ENCODE data around the gene AUH.

The AUH gene

DNA sequence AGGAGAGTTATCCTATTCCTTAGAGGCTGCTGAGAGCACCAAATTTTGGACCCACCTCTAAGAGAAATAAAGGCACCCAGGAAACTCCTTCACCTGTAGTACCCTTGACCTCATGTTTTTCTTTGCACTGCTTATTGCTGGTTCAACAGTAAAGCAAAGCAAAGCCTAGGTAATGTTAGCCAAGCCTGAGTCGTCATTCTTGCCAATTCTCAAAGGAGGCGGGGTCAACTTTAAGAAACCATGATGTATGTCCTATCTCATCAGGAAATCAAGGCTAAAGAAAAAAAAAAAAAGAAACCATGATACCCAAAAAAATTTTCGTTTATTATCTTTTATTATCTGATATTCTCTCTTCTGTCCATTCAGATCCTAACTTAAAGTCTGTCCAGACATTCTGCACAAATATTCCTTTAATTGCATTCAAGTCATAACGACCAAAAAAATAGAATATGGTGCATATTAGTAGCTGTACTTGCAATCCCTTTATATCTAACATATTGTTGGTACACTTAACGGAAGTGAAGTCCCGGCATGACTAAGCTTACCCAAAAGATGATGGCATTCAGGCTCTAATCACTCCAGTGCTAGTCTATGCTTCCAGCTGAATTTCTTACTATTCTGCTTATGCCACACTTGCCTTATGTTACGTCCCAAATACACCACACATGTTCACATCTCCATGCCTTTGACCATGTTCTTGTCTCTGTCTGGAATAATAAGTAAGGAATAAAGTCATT lies 1.8 kb downstream of the AUH start:
- TF ChIP-seq ELF4 (IDR thresholded peaks at IDR 0.05) (no peak), ARNT (IDR thresholded peaks at IDR 0.05) (no peak), LEF1 (IDR thresholded peaks at IDR 0.05; ENCODE audit: borderline replicate concordance) (no peak), SUZ12 (IDR thresholded peaks at IDR 0.05) (no peak), CTBP1 (IDR thresholded peaks at IDR 0.05; ENCODE audit: borderline replicate concordance) (no peak), FOXA1 (IDR thresholded peaks at IDR 0.05) (no peak), HDGF (IDR thresholded peaks at IDR 0.05; ENCODE audit: borderline replicate concordance) (no peak)
- TF ChIP-seq, protein P1, sequence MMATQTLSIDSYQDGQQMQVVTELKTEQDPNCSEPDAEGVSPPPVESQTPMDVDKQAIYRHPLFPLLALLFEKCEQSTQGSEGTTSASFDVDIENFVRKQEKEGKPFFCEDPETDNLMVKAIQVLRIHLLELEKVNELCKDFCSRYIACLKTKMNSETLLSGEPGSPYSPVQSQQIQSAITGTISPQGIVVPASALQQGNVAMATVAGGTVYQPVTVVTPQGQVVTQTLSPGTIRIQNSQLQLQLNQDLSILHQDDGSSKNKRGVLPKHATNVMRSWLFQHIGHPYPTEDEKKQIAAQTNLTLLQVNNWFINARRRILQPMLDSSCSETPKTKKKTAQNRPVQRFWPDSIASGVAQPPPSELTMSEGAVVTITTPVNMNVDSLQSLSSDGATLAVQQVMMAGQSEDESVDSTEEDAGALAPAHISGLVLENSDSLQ (IDR thresholded peaks at IDR 0.05): no peak
- DNase-seq (ENCODE audit: extremely low spot score): no peak
- POLR2A ChIA-PET: interaction anchor here (1.6 kb wide), 1 partner anchor 162 kb away, joined by 4 read pairs; no protein-coding TSS in a partner anchor
- CTCF ChIA-PET: no interaction called here

DNA sequence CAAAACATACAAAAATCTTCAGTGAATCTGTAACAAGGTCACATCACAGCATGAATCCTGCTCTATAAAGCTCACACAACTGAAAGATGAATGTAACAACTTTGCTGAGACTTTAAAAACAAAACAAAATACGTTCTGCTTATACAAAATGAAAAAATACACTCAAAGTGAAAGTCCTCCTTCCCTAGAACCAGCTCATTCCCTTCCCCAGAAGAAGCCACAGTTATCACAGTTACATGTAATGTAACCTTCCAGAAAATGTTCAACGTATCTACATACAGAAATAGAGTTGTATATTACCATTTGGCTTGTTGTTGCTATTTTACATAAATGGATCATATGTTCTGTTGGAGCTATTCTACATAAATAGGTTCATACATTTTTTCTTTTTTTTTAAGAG lies 2.6 kb downstream of the AUH start:
- CTCF ChIA-PET: interaction anchor here (0.6 kb wide), 1 partner anchor 457 kb away, joined by 3 read pairs; no protein-coding TSS in a partner anchor
- POLR2A ChIA-PET: no interaction called here
- TF ChIP-seq CTBP1 (IDR thresholded peaks at IDR 0.05; ENCODE audit: borderline replicate concordance) (no peak), LEF1 (IDR thresholded peaks at IDR 0.05; ENCODE audit: borderline replicate concordance) (no peak), FOXA1 (IDR thresholded peaks at IDR 0.05) (no peak), FOXM1 (IDR thresholded peaks at IDR 0.05; ENCODE audit: borderline replicate concordance) (no peak), SUZ12 (IDR thresholded peaks at IDR 0.05) (no peak), HDGF (IDR thresholded peaks at IDR 0.05; ENCODE audit: borderline replicate concordance) (no peak), FOXK2 (IDR thresholded peaks at IDR 0.05) (no peak), ZNF384 (IDR thresholded peaks at IDR 0.05) (no peak), BHLHE40 (IDR thresholded peaks at IDR 0.05; ENCODE audit: borderline replicate concordance) (no peak), ARNT (IDR thresholded peaks at IDR 0.05) (no peak), ELF4 (IDR thresholded peaks at IDR 0.05) (no peak), SP1 (IDR thresholded peaks at IDR 0.05) (no peak)
- TF ChIP-seq, protein P1 (IDR thresholded peaks at IDR 0.05): no peak
- DNase-seq (ENCODE audit: extremely low spot score): no peak

DNA sequence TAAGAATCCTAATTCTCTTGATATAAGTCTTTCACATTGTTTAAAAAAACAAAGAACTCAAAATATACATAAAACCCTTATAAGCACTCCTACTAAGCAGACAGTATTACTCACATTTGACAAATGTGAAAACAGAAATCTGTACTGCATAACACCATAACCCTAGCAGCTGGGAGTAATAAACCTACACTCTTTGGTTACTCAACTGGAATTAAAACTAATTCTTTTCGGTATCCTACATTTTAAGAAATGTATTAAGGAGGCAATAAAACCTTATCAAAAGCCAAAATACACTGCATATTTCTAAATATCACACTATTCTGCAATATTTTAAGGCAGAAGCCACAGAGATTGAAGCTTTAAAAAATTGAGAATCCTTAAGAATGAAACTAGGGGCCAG lies 6.8 kb downstream of the AUH start:
- no peak for DNase-seq (ENCODE audit: extremely low spot score)
- ChIA-PET CTCF (no interaction called here), POLR2A (no interaction called here)
- TF ChIP-seq ARNT (IDR thresholded peaks at IDR 0.05) (no peak), FOXK2 (IDR thresholded peaks at IDR 0.05) (no peak), SUZ12 (IDR thresholded peaks at IDR 0.05) (no peak), NFRKB (IDR thresholded peaks at IDR 0.05) (no peak), LEF1 (IDR thresholded peaks at IDR 0.05; ENCODE audit: borderline replicate concordance) (no peak), ZNF384 (IDR thresholded peaks at IDR 0.05) (no peak), TARDBP (IDR thresholded peaks at IDR 0.05) (no peak), L3MBTL2 (conservative IDR thresholded peaks at IDR 0.05) (no peak), BHLHE40 (IDR thresholded peaks at IDR 0.05; ENCODE audit: borderline replicate concordance) (no peak), FOXA1 (IDR thresholded peaks at IDR 0.05) (no peak), CTBP1 (IDR thresholded peaks at IDR 0.05; ENCODE audit: borderline replicate concordance) (no peak), SP1 (IDR thresholded peaks at IDR 0.05) (no peak), HDGF (IDR thresholded peaks at IDR 0.05; ENCODE audit: borderline replicate concordance) (no peak), ELF4 (IDR thresholded peaks at IDR 0.05) (no peak), FOXM1 (IDR thresholded peaks at IDR 0.05; ENCODE audit: borderline replicate concordance) (no peak)
- TF ChIP-seq, protein P1 (IDR thresholded peaks at IDR 0.05): no peak

DNA sequence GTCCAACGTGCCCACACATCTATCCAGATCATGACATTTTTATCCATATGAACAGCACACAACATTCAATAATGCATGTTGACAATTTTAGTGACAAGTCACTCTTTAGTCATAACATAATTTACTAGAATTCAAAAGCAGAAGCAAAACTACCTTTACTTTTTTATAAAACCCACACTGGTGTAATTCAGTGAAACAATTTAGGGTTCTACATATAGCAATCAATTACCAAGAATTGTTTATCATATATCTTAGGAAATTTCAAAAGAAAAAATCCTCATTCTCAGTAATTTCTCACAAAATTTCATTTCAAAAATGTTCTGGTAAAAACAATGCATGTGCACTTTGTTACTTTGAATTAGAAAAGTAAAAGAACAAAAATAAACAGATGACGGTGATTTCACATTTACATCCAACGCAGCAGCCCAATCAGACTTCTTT lies 12.6 kb downstream of the AUH start:
- TF ChIP-seq ELF4 (IDR thresholded peaks at IDR 0.05) (no peak), NFRKB (IDR thresholded peaks at IDR 0.05) (no peak), FOXK2 (IDR thresholded peaks at IDR 0.05) (no peak), FOXM1 (IDR thresholded peaks at IDR 0.05; ENCODE audit: borderline replicate concordance) (no peak), SP1 (IDR thresholded peaks at IDR 0.05) (no peak), FOXA1 (IDR thresholded peaks at IDR 0.05) (no peak), L3MBTL2 (conservative IDR thresholded peaks at IDR 0.05) (no peak), CTBP1 (IDR thresholded peaks at IDR 0.05; ENCODE audit: borderline replicate concordance) (no peak), LEF1 (IDR thresholded peaks at IDR 0.05; ENCODE audit: borderline replicate concordance) (no peak), SUZ12 (IDR thresholded peaks at IDR 0.05) (no peak), TARDBP (IDR thresholded peaks at IDR 0.05) (no peak), ZNF384 (IDR thresholded peaks at IDR 0.05) (no peak), BHLHE40 (IDR thresholded peaks at IDR 0.05; ENCODE audit: borderline replicate concordance) (no peak), ARNT (IDR thresholded peaks at IDR 0.05) (no peak), HDGF (IDR thresholded peaks at IDR 0.05; ENCODE audit: borderline replicate concordance) (no peak)
- TF ChIP-seq, protein P1 (IDR thresholded peaks at IDR 0.05): no peak
- POLR2A ChIA-PET: no interaction called here
- no peak for DNase-seq (ENCODE audit: extremely low spot score)
- CTCF ChIA-PET: no interaction called here

DNA sequence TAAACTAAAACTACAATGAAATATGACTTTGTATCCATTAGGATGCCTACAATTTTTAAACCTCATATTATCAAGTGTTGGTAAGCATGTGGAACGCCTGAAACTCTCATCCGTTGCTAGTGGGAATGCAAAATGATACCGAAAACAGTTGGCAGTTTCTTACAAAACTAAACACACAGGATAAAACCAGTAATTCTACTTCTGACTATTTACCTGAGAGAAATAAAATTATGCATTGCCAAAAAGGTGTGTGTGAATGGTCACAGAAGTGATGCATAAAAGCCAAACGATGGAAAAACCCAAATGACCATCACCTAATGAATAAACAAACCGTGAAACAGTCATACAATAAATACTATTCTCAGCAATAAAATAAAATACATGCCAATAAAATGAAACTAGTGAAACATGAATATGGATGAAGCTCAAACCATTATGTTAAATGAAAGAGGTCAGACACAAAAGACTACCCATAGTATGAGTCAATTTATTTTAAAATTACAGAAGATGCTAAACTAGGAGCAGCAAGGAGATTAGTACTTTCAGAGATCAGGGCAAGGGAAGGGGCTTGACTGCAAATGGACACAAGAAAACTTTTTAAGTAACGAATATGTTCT lies 13.4 kb downstream of the AUH start:
- no peak for TF ChIP-seq ELF4 (IDR thresholded peaks at IDR 0.05)
- no peak for TF ChIP-seq FOXK2 (IDR thresholded peaks at IDR 0.05)
- TF ChIP-seq SUZ12 (IDR thresholded peaks at IDR 0.05): no peak
- TF ChIP-seq CTBP1 (IDR thresholded peaks at IDR 0.05; ENCODE audit: borderline replicate concordance): no peak
- no peak for TF ChIP-seq ARNT (IDR thresholded peaks at IDR 0.05)
- no peak for TF ChIP-seq FOXA1 (IDR thresholded peaks at IDR 0.05)
- TF ChIP-seq TARDBP (IDR thresholded peaks at IDR 0.05): no peak
- no peak for TF ChIP-seq LEF1 (IDR thresholded peaks at IDR 0.05; ENCODE audit: borderline replicate concordance)
- no peak for TF ChIP-seq ZNF384 (IDR thresholded peaks at IDR 0.05)
- TF ChIP-seq HDGF (IDR thresholded peaks at IDR 0.05; ENCODE audit: borderline replicate concordance): no peak
- TF ChIP-seq NFRKB (IDR thresholded peaks at IDR 0.05): no peak
- TF ChIP-seq L3MBTL2 (conservative IDR thresholded peaks at IDR 0.05): no peak
- TF ChIP-seq SP1 (IDR thresholded peaks at IDR 0.05): no peak
- TF ChIP-seq FOXM1 (IDR thresholded peaks at IDR 0.05; ENCODE audit: borderline replicate concordance): no peak
- no peak for DNase-seq (ENCODE audit: extremely low spot score)
- CTCF ChIA-PET: no interaction called here
- POLR2A ChIA-PET: no interaction called here

Data from HEK293T (cell line).